ENCODE data around the gene ZNF507.

DNA sequence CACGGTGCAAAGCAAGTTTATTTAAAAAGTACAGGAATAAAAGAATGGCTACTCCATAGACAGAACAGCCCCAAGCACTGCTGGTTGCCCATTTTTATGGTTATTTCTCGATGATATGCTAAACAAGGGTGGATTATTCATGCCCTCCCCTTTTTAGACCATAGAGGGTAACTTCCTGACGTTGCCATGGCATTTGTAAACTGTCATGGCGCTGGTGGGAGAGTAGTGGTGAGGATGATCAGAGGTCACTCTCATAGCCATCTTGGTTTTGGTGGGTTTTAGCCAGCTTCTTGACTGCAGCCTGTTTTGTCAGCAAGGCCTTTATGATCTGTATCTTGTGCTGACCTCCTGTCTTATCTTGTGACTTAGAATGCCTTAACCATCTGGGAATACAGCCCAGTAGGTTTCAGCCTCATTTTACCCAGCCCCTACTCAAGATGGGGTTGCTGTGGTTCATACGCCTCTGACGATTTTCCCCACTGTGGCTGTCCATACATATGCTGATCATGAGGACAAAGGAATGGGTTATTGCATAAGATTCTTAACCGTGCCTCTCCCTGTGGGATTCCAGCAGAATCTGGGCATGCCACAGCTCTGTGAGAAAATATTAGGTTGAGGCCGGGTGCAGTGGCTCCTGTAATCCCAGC lies 36.9 kb upstream of the ZNF507 start:
- TF ChIP-seq, protein P1, sequence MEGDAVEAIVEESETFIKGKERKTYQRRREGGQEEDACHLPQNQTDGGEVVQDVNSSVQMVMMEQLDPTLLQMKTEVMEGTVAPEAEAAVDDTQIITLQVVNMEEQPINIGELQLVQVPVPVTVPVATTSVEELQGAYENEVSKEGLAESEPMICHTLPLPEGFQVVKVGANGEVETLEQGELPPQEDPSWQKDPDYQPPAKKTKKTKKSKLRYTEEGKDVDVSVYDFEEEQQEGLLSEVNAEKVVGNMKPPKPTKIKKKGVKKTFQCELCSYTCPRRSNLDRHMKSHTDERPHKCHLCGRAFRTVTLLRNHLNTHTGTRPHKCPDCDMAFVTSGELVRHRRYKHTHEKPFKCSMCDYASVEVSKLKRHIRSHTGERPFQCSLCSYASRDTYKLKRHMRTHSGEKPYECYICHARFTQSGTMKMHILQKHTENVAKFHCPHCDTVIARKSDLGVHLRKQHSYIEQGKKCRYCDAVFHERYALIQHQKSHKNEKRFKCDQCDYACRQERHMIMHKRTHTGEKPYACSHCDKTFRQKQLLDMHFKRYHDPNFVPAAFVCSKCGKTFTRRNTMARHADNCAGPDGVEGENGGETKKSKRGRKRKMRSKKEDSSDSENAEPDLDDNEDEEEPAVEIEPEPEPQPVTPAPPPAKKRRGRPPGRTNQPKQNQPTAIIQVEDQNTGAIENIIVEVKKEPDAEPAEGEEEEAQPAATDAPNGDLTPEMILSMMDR (IDR thresholded peaks at IDR 0.05), result no peak
- no peak for TF ChIP-seq POLR2A (IDR thresholded peaks at IDR 0.05)

All from transverse colon (tissue), 3 donors.